COLO829 (cell line): ENCODE results near the gene SFSWAP.
A peak's percentile ranks its signal among the peaks of the same experiment; 100 is the strongest.
"Not testable (repeated sequence)": the region's sequence is repeated elsewhere in the genome, so short reads cannot be mapped to it uniquely, and the experiment has no call there.

Experiments used
- DNase-seq: peaks from one replicate; pipeline ENCODE4 v3.0.0; 2012; ENCODE audit warnings: low spot score

SFSWAP gene

GRCh38 chr12:131710464-131711457 lies at the start of gene SFSWAP:
Gene SFSWAP, plus strand, starts transcription at chr12:131711090. Its CDS starts 140 bp downstream, at chr12:131711230.
- peak; percentile 63 for DNase-seq

- DNase-seq: not testable (repeated sequence)
These were observed 49.5 kb upstream of the SFSWAP start for GRCh38 chr12:131661170-131661985.

DNA sequence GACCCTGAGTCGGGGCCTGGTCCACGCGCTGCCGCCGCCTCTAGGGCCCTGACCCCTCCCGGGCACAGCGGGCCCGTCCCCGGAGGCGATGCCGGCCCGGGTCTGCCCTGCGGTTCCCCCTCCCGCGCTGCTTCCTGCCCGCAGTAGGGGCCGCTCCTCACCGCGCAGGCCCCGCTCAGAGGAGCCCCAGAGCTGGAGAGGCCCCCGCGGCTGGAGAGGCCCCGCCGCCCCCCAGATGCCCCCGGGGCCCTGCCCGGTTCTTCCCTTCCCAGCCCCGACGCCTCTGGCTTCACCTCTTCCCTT lies 49.0 kb upstream of the SFSWAP start:
- DNase-seq: not testable (repeated sequence)

GRCh38 chr12:131662346-131662745 lies 48.5 kb upstream of the SFSWAP start:
- not testable (repeated sequence) for DNase-seq

- not testable (repeated sequence) for DNase-seq
These were observed 45.2 kb upstream of the SFSWAP start for GRCh38 chr12:131665666-131666065.

DNA sequence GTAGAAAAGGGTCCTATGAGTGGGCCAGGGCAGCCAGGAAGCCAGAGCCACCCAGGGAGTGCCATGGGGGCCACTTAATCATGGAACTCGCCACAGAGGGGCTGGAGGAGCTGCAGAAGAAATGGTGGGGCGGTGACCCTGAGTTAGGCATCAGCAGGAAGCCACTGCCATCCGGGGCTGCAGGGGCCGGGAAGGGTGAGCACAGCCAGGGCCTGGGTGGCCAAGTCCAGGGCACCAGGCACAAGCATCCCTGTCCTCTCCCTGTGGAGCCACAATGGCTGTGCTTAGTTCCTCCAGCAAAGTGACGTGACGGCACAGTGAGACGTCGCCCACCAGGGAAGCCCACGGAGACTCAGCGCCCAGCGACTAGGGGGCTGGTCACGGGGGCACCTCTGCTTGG lies 44.4 kb upstream of the SFSWAP start:
- not testable (repeated sequence) for DNase-seq

DNA sequence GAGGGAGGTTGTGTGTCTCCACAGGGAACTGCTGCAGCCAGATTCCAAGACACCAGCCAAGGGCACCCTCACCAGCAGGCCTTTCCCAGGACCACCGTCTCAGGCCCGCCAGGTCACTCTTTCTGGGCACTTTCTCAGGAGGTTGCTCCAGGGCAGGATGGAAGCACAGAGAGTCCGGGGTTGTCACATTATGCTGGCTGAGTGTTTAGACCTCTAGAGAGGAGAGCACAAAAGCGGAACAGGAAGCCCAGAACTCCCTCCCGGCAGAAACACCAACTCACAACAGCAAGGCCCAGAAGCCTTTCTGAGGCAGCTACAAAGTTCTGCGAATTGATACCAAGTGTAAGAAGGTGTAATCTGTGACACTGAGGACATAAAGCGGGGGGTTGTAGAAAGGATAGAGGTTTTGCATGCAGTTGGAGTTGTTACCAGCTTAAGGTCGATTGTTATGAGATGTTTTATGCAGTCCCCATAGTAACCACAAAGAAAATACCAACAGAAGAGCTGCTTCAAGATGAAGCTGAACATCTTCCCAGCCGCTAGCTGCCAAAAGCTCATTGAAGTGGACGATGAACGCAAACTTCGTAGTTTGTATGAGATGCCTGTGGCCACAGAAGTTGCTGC lies 43.8 kb upstream of the SFSWAP start:
- DNase-seq: not testable (repeated sequence)

GRCh38 chr12:131671276-131671675 lies 39.6 kb upstream of the SFSWAP start:
- no peak for DNase-seq

- no peak for DNase-seq
These were observed 39.0 kb upstream of the SFSWAP start for GRCh38 chr12:131671871-131672270.

- DNase-seq: no peak
These were observed 38.5 kb upstream of the SFSWAP start for GRCh38 chr12:131672311-131672940.

DNA sequence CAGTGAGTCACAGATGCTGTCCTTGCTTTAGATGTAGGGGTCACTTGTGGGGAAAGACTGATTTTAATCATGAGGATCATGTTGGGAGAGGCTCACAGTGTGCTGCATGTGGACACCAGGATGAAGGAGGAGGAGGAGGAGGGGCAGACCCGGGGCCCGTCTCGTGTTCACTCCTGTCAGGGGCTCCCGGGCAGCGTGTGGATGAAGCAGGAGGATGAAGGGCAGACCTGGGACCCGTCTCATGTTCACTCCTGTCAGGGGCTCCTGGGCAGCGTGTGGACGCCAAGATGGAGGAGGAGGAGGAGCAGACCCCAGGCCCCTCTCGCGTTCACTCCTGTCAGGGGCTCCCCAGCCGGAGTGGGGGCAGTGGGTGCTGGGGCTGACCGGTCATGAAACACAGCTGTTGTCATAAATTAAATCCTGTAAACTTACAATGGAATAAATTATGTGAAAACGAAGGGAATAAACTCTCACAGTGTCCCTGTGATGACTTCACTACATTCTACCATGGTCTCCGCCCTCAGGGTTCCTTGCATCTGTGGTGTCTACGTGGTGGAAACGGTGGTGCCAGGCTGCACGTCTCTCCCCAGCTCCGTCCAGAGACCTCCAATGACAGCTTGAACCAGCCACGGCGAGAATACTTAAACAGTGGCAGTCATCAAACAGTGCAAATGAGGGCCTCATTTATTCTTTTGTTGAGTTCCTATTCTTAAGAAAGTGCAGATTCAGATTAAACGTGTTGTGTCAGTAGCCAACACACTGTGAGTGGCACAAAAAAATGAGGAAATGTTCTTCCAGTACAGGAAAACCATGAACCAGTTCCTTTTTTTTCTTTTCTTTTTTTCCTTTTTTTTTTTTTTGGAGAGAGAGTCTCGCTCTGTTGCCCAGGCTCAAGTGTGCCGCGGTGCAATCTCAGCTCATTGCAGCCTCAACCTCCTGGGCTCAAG lies 37.7 kb upstream of the SFSWAP start:
- DNase-seq: no peak

DNA sequence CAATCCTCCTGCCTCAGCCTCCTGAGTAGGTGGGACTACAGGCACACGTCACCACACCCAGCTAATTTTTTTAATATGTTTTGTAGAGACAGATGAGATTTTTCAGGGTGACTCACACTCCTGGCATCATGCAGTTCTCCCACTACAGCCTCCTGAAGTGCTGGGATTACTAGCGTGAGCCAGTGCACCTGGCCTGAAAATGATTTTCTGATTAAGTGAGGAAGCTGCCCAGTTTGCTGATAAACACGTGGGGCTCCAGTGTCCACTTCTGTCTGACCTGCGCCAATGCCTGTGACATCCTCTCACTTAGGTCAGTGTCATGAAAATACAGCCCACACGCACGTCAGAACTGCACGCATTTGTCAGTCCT lies 37.0 kb upstream of the SFSWAP start:
- DNase-seq: no peak

DNA sequence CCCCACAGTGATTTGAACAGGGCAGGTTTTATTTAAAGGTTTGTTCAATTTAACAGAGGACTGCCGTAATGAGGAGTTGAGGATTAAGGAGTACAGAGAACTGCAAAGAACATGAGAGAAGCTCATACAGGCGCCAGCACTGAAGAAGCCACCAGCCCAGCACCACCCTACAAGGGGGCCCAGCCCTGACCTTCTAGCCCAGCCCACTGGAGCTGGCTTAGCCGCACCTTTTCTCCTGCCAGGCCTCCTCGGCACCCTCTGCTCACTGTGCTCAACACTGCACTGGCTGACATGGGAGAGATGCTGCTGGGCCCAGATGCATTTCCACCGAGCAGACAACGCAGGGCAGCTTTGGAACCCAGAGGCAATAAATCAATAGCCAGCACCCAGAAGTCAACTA lies 36.5 kb upstream of the SFSWAP start:
- no peak for DNase-seq

DNA sequence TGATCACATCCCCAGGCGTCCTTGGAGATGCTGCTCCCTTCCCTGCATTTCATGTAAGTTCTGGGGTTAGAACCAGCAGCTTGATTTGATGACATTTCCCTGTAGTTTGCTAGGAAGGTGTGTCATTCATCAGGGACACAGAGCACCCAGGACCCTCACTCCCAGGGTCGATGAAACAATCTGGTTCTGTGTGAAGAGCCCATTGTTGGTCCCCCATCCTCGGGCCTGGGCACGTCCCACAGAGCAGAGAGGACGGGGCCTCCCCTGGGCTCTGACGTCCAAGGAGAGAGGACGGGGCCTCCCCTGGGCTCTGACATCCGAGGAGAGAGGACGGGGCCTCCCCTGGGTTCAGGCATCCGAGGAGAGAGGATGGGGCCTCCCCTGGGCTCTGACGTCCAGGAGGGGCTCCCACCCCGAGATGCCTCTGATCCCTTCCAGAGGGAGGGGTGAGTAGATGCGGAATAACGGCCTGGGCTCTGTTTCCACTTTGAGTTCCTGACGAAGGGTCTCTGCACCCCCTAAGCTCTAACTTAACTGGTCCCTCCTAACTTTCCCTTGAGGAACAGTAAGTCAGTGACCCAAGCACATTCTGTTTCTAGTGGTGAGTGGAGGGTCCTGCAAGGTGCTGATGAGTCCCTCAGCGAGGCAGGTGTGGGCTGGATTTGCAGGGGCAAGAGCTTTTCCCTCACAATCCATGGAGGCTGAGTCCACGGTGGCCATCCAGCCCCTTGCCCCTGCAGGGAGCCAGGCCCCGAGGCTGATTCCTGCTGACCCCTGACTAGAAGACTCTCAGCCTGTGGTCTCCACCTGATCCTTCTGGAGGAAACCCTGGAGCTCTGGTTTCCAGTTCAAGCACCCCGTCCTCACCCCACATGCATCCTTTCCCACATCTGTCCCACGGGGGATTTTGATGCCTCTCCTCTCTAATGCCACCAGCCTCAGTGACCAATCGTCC lies 35.5 kb upstream of the SFSWAP start:
- DNase-seq: no peak

DNA sequence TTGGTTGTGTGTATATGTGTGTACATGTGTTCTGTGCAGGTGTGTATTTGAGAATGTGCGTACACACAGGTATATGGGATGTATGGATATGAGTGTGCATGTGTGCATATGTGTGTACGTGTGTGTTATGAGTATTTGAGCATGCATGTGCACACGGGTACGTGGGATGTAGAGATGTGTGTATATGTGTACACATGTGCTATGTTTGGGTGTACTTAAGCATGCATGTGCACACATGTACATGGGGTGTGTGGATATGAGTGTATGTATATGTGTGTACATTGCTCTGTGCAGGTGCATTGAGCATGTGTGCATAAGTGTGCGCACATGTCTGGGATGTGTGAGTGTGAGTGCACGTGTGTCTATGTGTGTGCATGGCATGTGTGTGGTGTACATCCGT lies 34.3 kb upstream of the SFSWAP start:
- DNase-seq: no peak

GRCh38 chr12:131677067-131677466 lies 33.8 kb upstream of the SFSWAP start:
- not testable (repeated sequence) for DNase-seq

DNA sequence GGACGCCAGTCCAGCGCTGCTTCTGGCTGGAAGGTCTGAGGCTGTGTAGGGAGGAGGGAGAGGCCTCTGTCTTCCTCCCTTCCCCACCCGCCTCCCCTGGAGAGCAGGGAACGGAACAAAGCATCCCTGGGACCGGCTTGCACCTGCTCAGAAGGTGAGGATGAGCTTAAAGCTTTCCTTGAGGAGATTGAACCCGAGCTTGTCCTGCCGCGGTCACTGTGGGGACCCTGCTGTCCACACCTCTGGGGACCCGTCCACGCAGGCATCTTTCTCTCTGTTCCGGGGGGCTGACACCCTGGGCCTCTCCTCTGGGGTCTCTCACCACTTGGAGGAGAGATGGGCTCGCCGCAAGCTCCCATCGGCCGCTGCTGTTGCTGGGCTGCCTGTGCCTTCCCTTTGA lies 33.2 kb upstream of the SFSWAP start:
- no peak for DNase-seq

DNA sequence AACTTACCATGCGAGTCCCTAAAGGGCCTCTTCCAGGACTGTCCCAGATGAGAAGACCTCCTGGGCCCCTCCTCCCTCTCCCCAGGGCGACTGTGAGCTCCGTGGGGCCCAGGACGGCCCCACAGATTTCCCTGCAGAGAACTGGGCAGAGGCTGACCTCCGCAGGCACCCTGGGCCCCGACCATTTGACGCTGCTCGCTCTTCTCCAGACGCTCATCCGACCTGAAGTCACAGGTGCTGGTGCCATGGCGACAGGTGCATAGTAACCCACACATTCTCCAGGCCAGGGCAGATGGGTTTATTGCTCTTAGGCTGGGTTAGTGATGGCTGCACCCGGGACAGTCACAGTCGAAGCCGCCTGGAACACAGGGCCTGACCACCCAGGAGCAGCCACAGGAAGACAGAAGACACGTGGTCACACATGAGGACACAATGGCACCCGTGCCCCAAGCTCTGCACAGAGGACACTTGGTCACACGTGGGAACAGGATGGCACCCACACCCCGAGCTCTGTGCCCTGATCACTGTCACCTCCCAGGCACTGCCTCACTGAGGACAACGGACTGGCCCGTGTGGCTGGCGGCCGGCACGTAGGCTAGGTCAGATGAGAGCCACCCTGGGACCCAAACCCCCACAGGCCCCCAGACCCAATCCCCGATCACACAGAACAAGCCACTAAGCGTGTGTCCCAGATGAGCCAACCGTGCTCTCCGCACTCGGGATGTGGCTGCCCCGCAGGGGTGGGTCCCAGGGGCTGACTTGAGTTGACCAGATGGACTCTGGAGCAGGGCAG lies 32.3 kb upstream of the SFSWAP start:
- DNase-seq: not testable (repeated sequence)

DNA sequence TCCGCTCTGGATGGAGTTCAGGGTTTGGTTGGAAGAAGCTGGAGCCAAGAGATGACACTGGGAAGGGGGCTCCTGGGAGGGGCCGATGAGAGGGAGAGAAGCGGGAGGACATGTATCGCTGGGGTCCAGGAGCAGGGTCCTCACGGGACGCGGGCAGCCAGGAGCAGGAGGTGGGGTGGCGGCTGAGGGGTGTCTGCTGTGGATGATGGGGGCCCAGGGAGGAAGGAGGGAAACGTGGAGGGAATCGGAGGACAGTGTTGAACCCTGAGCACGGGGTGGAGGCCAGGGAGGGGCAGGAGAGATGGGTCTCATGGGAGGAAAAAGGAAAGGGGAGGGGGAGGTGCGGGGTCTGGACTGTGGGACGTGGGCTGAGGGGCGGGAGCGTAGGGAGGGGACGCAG lies 31.7 kb upstream of the SFSWAP start:
- not testable (repeated sequence) for DNase-seq
